GM10847 (cell line): ENCODE results near the gene GPR89B.

Experiments used
- POLR2A ChIP-seq: IDR thresholded peaks from 2 replicates; pipeline ENCODE4 v1.6.1; 2011; ENCODE audit not compliant: insufficient read length; ENCODE audit errors: extremely low read depth

The GPR89B gene

GRCh38 chr1:147928236-147929132, at the start of gene GPR89B:
Gene GPR89B, plus strand, starts transcription at chr1:147928420. Its CDS starts 117 bp downstream, at chr1:147928537.
- TF ChIP-seq POLR2A: peak; percentile 87

DNA sequence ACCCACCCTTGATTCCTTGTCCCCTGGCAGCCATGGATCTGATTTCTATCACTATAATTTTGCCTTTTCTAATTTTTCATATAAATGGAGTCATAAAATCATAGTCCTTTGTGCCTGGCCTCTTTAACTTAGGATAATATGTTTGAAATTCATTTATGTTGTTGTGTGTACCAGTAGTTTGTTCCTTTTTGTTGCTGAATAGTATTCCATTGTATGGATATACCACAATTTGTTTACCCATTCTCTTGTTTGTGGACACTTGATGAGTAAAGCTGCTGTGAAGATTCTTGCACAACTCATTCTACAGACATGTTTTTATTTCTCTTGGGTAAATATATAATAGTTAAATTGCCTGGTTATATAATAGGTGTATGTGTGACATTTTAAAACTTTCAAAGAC, 48.3 kb upstream of the GPR89B start:
- TF ChIP-seq POLR2A: no peak

DNA sequence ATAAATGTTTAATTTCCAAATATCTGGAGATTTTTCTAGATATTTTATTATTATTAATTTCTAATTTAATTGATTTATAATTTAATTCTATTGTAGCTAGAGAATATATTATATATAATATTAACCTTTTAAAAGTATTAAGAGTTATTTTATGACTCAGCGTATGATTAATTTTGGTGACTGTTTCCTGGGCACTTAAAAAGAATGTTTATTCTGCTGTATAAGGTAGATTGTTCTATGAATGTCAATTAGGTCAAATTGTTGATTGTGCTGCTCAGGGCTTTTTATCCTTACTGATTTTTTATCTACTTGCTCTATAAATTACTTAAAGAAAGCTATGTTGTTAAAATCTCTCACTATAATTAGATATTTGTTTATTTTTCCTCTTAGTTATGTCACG, 45.7 kb upstream of the GPR89B start:
- no peak for TF ChIP-seq POLR2A

DNA sequence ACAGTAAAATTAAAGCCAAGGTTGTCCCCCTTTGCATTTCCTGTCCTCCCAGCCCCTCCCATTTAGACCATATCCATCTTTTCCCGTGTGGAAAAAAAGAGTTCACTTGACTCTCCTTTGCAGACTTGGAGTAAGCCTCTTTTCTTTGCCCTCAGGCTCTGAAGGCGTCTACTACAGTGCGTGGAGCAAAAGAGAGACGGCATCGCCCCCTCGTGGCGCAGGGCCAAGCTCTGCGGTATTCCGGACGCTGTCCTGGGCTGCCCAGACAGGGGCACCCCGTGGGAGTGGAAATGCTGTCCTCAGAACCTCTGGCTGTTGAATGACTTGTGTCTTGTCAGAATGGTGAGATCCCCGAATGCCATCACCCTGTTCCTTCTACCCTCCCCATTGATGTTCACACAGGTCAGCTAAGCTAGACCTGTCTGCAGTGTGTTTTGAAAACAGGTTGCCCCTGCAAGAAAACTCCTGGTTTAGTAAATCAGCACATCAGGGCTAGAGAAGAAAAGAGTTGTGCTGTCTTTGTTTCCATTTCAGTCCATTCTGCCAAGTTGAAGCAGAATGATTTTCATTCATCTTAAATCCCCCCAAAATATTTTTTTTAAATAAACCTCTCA, 37.9 kb upstream of the GPR89B start:
- TF ChIP-seq POLR2A: no peak

DNA sequence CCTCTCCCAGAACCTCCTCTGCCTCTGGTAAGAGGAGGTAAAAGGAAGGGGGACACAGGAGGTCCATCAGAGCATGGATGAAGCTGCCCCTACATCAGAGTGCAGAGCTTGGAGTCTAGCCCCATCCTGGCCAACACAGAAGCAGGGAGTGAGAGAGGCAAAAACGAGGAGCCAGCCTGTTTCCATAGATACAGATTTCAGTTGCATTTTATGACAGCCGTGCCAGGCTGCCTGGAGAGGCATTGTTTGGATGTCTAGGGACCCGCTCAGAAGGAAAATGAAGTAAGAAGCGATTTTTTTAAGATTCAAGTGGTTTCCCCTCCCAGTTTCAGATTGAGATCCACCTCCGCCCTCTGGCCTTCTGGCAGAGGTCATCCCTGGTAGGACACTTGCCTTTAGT, 37.1 kb upstream of the GPR89B start:
- TF ChIP-seq POLR2A: no peak

DNA sequence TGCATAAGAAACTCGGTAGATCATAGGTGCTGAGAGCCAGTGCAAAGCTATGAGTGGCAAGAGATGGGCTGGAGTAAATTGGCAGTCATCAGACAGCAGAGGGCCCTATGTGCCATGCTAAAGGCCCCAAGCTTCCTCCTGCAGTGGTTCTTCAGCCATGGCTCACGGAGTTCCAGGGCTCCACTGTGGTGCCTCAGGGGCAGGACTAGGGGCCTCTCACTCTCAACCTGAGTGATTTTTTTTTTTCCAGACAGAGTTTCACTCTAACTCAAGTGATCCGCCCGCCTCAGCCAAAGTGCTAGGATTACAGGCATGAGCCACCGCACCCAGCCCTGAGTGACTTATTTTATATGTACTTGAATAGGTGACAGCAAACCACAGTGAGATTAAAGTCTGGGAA, 36.0 kb upstream of the GPR89B start:
- TF ChIP-seq POLR2A: no peak

GRCh38 chr1:147892731-147893214, 35.4 kb upstream of the GPR89B start:
- TF ChIP-seq POLR2A: no peak

GRCh38 chr1:147895123-147895522, 33.1 kb upstream of the GPR89B start:
- no peak for TF ChIP-seq POLR2A

DNA sequence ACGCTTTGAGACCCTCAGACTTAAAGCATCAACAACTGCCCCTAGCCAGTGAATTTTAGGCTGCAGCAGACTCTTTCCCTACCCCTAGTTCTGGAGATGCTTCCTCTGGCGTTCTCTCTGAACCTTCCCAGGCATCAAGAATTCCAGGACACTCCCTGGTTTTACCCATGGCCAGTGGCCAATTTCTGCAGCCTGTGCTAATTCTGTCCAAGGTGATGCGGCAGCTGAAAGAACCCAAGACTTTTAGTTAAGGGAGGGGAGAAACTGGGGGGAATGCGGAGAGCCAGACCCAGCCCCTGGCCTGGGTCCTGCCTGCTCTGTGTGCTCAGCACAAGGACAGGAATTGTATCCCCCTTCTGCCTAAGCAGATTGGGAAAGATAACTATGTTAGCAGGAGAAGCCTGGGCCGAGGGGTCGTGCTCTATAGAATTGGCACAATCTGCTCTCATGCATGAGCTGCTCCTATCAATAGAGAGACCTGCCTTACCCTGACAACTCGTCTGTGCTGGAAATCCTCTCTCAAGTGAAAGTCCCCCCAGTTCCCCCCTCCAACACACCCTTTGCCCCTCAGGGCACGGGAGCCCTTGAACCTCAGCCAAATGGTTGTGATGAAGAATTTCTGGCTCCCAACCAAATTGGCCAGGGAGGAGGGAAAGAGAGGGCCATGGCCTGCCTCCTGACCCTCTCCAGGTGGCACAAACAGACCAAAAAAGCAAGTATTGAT, 31.0 kb upstream of the GPR89B start:
- no peak for TF ChIP-seq POLR2A

- TF ChIP-seq POLR2A: no peak
Measured at GRCh38 chr1:147897789-147898188, 30.4 kb upstream of the GPR89B start.

- no peak for TF ChIP-seq POLR2A
Measured at GRCh38 chr1:147902253-147902845, 25.9 kb upstream of the GPR89B start, which contains the start of gene GJA8. Gene GJA8, plus strand, starts transcription at chr1:147902795. Its CDS starts 5,161 bp downstream, at chr1:147907956.

GRCh38 chr1:147904726-147905125, 23.5 kb upstream of the GPR89B start:
- no peak for TF ChIP-seq POLR2A

DNA sequence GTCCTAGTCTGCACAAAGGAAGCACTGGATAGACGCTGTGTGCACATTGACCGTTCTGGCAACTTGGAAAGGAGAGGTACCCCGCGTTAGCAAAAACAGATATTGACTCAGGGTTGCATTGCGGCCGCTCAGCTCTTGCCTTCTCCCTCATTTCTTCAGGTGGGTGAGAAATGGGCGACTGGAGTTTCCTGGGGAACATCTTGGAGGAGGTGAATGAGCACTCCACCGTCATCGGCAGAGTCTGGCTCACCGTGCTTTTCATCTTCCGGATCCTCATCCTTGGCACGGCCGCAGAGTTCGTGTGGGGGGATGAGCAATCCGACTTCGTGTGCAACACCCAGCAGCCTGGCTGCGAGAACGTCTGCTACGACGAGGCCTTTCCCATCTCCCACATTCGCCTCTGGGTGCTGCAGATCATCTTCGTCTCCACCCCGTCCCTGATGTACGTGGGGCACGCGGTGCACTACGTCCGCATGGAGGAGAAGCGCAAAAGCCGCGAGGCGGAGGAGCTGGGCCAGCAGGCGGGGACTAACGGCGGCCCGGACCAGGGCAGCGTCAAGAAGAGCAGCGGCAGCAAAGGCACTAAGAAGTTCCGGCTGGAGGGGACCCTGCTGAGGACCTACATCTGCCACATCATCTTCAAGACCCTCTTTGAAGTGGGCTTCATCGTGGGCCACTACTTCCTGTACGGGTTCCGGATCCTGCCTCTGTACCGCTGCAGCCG, 20.3 kb upstream of the GPR89B start:
- TF ChIP-seq POLR2A: no peak

DNA sequence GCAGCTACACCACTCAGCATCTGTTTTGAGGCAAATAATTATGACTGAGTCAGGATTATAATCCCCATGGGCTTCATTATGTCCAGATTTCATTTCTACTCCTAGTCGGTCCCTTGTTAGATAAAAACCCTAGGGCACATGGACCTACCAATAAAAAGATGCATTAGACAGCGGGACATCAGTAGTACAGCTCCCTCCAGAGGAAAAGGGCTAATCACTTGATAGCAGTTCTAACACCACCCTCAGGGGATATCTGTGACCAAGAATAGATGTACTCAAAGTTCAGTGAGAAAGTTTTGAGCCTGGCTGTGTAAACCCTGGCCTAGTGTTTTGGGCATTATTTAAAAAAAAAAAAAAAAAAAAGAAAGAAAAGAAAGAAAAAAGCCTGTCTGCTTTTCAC, 15.7 kb upstream of the GPR89B start:
- no peak for TF ChIP-seq POLR2A
